ENCODE measurements around the gene DCLRE1B.

The DCLRE1B gene

DNA sequence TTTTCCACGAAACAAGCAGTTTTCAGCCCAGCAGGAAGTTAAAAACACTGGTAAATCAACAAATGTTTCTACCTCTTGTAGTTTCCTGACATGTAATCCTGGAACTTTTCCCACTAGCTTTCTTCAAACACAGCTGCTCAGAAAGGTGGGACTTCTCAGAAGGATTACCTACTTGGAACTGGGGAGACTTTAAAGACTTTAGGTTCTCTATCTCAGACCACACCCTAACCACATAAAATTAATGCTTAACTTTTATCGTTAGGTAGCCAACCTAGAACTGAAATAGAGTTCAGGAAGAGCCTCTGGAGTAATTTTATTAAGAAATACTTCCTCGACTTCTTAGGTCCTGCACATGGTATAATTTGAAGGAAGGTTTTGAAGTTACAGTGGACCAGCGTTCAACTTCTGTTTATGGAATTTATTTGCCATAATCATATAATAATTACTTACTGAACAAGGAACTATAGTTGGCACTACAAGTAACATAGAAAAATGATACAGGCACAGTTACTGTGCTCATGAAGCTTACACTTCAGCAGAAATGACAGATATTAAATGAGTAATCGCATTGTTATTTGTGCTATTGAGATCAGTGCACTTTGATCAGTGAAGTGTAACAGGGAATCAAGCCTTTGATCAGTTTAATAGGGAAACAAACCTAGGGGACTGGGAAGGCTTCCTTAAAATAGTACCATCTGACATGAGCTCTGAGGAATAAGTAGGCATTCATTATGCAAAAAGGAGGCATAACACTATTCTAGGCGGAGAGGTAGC lies 17.5 kb upstream of the DCLRE1B start, which contains the start of gene BCL2L15:
TSS of gene BCL2L15 (minus strand) at position 180 of the 774 bp plus-strand sequence. CDS start 206 bp downstream, outside the sequence.
- DNase-seq = no peak

DNA sequence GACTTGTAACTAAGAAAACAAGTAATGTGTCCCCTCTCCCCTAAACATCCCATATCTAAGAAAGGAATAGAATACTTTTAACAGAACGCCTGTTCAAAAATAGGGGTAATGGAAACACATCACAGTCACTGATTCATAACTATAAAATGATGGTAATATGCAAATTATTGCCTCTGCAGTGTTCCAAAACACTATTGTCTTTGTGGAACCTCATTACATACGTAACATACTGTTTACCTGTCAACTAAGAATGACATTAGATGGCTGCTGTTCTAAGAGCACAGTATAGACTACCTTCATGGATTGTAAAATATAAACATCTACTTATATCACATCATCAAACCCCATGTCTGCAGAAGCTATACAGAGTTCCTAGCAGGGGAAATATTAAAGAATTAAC lies 14.3 kb upstream of the DCLRE1B start:
- no peak for DNase-seq

DNA sequence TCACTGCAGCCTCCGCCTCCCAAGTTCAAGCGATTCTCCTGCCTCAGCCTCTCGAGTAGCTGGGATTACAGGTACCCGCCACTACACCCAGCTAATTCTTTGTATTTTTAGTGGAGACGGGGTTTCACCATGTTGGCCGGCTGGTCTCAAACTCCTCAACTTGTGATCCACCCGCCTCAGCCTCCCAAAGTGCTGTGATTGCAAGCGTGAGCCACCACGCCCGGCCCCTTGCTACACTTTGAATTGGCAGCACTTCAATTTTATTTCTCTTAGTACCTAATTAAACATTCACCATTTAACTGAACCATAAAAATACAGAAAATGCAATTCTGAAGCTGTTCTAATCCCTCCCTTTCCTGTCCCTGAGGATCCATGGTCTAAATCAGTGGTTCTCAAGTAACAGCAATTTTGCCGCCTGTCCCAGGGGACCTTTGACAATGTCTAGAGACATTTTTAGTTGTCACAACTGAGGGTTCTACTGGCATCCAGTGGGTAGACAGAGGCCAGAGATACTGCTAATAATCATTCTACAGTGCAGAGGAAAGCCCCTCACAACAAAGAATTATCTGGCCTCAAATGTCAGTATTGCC lies 13.4 kb upstream of the DCLRE1B start:
- DNase-seq = no peak

DNA sequence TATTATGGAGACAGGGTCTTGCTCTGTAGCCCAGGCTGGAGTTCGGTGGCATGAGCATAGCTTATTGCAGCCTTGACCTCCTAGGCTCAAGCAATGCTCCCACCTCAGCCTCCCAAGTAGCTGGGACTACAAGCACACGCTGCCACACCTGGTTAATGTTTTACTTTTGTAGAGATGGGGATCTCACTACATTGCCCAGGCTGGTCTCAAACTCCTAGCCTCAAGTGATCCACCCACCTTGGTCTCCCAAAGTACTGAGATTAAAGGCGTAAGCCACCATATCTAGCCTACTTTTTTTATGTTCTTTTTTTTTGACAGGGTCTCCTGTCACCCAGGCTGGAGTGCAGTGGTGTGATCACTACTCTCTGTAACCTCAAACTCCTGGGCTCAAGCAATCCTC lies 11.9 kb upstream of the DCLRE1B start:
- no peak for DNase-seq

DNA sequence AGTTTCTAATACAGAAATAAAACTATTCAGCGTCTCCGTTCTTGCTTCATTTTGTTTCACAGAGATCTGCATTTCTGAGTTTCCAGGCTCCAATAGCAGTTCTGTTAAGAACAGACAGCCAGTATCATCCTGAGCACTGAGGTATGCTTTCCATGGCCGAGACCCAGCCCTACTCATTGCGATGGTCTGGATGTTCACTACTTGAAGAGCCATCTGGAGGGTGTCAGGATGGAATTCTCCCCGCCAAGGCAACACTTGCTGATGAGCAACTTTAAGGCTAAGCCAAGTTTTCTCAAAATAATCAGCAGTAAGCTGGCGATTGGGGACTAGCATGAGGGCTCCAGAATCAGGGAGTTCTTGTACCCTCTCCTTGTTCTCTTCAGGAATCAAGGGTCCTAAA lies 10.0 kb upstream of the DCLRE1B start:
- DNase-seq = no peak

DNA sequence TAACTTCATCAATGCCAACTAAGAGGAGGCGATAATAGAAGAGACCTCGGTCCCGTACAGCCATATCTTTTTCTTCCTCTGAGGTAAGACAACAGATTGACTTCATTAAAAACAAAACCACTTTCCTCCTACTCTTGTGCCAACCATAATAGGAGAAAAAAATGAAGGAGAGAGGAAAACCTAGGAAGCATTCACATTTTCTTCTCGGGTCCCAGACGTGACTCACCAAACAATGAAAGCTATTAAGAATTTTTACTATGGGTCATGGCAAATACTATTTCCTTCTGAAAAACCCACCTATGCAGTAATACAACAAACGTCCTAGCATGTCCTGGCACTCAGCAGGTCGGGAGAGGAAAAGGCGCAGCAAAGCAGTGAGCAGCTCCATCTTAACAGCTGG lies 9.2 kb upstream of the DCLRE1B start:
- no peak for DNase-seq

DNA sequence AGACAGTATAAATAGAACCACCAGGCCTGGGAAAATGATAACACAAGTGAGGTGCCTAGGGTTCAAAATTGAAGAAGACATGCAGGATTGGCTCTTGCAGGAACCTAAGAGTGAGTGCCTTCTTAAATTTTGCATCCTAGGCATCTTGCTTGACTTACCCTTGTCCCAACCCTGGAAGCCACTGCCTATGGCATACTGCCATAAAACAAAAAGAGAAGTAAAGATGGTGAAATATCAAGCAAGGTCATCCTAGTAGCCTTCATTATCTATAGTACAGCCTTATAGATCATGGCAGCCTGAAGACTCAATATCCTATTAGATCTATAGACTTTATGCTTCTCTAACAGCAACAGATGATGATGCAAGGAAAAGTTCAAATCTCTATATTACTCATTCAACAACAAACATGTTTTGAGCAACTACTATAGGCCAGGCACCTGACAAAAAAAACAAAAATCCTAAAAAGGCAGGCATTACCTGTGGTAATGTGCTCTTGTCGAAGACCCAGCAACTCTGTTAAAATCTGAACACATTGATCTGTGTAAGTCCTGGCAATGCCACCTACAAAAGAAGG lies 6.8 kb upstream of the DCLRE1B start:
- no peak for DNase-seq

DNA sequence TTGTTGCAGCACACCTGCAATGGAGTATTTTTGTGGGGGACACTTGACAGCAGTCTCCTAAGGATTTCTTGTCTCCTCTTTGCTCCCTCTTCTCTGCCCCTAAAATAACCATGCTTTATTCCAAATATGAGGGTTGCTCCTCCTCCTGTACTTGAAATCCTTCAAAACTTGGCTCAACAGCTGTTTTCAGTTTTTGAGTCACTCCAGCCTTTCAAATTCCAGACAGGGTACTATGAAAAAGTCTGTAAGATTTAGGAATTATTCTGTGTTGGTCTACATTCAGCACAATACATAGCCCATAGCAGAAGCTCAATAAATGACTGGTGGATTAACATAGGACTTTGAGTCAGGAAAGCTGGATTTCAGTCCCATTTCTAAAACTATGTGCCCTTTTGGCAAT lies 6.0 kb upstream of the DCLRE1B start:
- no peak for DNase-seq

DNA sequence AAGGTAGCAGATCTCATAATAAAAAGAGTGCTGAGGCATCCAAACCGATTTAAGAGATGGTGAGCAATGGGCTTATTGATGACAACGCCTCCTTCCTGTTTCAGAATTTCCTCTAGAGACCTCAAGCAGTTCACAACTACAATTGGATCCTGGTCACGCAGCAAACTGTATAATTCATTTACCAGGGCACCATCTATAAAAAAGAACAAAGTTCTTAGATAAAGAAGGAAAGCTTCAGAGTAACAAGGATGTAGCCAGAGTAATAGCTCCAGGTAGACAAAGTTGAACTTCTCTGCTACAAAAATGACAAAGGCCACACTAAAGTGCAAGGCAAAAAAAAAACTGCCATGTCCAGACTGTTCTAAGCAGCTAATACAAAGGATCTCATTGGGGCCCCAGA lies 3.9 kb upstream of the DCLRE1B start:
- peak in 1 of 2 donors; percentile 15 for DNase-seq

DNA sequence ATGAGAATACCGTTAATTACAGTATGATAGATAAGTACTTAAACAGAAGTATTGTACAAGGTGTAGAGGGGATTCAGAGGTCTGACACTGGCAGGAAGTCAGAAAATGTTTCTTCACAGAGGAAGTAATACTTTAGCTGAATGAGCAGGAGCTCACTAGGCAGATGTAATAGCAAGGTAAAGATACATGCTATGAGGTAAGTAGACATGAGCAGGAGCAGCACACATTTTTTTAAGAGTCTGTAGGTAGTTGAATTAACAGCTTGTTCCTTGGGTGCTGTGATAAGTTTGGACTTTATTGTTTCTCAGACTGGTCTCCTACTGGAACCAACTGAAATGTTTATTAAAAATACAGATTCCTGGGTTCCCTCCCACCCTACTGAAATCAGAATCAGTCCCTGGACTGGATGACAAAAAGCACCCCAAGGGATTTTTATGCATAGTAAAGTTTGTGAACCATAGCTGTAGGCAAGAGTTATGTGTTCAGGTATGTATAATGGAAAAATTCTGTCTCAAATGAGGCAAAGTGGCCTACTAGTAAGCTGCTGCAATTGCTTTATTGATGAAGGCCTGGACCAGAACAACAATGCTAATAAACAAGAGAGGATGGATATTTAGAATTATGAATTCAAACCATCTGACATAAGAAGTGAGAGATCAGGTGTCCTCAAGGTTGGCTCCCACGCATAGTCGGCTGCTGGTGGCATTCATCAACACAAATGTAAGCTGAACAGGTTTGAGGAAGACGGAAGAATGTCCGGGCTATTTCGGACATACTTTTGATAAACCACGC lies 1.4 kb upstream of the DCLRE1B start:
- DNase-seq = peak in 1 of 2 donors; percentile 40

DNA sequence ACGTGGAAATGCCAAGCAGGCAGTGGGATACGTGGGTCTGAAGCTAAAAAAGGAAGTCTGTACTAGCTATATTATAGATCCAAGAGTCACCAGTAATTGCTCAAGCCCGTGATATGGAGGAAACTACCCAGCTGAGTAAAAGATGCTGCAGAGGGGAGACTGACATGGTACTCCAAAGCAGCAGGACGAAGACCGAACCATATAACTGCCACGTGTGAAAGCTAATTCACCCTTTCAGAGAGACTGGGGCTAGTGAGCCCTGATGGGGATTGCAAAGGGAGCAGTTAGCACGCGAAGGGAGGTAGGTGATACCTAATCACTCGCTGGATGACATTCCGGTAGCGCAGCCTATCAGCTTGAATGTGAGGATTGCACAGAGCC lies 843 bp upstream of the DCLRE1B start:
- DNase-seq = no peak

DNA sequence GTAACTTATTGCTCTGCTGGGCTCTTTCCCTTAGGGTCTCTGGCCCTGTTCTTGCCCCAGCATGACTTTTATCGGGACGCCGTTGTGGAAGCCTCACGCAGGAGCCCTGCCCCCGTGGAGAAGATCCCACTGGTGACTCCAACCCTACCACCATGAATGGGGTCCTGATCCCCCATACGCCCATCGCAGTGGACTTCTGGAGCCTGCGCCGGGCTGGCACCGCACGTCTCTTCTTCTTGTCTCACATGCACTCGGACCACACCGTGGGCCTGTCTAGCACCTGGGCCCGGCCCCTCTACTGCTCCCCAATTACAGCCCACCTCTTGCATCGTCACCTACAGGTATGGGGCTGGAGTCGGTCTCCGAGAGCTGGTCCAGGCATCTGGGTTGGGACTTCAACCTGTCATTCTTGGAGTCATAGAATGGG lies 322 bp downstream of the DCLRE1B start:
- DNase-seq = peak in 1 of 2 donors; percentile 24

DNA sequence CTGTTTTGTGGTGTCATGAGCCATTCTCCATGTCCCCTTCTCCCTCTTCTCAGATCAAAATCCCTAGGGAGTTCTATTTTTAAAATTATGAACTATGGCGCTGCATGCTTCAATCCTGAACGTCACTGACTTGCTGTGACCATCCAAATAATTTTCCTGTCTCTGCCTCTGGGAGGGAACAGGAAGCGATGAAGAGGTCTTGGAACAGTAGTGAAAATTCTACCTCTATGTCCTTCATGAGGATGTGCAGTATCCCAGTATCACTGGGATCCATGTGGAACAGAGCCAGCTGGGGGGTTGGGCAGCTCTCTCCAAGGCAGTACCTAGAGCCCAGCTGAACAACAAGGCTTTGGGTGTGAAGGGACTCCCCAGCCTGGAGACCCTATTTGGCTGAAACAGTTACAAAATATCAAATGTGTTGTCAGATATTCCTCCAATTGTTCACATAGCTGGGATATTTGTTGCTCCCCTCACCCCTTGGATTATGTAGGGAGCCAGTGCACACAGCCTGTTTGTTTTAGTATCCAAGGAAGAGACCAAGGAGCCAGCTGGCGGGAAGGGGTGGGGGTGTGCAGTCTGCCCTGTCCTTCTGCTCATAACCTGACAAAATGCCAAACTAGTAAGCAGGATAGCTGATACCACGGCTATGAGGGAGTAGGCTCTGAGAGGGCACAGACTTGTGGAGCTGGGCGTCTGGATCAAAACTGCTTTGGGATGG lies 7.6 kb downstream of the DCLRE1B start:
- DNase-seq = no peak

DNA sequence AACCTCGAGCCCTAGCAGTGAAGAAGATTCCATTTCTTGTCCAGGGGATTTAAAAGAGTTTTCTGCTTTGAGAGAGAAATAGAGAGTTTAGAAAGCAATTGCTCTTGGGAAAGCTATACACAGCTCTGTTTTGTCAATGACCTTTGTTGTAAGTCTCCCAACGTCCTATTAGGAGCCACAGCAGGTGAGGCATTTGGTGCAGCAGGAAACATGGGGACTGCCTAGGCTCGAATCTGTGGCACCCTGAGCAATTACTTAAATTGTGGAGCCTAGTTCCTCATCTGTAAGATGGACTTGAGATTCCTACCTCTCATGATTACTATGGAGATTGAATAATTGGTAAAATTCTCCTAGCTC lies 8.2 kb downstream of the DCLRE1B start:
- no peak for DNase-seq

DNA sequence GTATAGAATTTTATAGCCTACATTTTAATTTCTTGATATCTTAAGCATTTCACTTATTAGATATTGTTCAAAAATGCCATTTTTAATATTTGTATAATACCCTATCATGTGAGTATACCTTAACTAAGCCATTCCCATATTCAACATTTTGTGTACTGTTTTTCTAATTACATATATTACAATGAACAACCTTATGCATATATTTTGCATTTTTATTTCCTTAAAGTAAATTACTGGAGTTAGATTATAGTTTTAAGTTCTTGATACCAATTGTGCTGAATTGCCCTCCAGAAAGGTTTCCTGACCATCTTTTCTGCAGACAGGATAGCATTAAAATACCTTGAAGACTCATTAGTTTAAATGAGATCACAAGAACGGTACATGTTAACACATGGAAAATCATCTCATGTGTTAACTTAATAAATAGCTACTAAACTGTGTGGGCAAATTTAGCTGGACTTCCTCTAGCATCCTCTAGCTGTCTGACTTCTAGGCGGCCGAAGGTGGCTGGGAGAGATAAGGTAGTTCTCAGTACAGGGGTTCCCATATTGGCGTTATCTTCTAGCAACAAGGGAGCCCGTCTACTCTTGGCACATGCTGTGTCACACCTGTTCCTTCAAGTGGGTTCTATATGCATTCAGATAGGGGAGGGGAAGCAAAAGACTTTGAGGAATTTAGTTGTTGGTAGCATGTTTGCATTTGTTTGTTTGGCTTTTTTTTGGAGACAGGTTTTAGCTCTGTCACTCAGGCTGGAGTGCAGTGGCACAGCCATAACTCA lies 8.9 kb downstream of the DCLRE1B start:
- DNase-seq = no peak

DNA sequence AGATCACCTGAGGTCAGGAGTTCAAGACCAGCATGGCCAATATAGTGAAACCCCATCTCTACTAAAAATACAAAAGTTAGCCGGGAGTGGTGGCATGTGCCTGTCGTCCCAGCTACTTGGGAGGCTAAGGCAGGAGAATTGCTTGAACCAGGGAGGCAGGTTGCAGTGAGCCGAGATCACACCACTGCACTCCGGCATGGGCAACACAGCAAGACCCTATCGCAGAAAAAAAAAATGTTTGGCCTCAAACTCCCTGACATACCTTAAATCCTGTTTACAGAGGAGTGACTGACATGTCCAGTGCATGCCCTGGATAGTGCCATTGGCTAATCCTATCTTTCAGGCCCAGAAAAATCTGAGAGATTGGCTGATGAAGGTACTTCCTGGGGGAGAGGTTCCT lies 11.8 kb downstream of the DCLRE1B start:
- DNase-seq = no peak

DNA sequence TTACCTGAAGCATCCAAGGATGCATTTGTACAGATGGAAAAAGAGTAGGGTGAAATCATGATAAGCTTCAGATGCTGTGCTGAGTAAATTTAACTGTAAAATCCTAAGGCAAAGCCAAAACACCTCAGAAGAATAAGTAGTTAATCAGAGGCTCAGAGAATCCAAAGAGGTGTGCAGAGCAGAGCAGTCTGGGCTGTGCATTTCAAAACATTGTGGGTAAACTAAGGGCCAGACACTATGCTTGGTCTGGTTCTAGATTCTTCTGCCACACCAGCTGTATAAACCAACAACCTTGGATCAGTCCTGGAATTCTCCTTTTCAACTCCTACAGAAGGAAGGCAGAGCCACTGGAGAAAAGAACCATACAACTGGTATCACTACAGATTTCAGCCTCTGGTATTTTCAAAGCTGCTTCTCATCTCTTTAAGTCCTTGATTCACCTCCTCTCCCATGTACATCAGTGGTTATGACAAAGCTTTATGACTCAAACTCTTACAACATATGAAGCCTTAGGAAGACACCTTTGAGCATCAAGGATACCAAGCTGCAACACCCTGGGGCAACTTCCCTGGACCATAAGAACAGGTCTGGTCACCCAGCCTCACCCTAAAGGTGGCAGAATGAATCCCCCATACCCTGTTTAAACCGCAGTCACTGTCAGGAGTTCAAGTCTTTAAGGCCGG lies 12.4 kb downstream of the DCLRE1B start:
- no peak for DNase-seq

DNA sequence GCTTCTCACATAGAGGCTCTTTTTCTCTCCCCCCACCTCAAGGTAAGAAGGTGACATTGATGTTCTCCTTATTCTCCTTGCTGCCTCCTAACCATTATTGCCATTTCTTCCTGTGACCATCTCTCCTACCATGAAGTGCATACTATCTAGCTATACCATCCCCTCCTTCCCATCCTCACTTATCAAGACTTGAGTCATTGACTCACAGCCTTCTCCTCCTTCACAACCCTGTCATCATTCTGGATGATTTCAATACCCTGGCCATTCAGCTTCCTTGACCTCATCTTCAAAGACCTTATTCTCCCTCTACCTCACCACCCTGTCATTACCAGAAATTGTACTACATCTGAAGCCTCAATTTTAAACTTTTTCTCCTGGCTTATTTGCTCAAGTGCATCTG lies 13.1 kb downstream of the DCLRE1B start:
- DNase-seq = no peak

DNA sequence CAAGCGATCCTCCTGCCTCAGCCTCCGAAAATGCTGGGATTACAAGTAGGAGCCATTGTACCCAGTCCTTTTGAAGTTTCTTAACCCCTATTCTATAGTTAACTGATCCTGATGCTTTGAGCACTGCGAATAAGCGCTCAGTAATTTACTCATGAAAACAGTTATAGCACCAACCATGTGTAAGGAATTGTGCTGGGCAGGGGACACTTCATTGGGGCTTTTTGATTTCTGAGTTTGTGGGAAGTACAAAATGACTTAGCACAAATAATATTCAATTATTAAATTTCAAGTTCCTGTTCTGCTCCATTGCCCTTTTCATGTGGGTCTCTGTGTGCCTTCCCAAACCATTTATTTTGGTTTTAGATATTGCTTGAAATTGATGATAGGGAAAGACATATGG lies 17.8 kb downstream of the DCLRE1B start:
- DNase-seq = no peak

DNA sequence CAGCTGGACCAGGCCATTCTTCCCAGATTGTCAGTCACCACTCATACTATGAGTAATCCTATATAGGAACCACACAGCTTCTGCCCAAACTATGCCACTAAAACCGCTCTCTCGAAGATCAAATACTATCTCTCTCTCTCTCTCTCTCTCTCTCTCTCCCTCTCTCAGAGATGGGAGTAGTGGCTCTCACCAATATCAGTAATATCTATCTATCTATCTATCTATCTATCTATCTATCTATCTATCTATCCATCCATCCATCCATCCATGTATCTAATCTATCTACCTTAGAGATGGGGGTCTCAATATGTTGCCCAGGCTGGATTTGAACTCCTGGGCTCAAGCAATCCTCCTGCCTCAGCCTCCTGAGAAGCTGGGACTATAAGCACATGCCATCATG lies 19.3 kb downstream of the DCLRE1B start:
- no peak for DNase-seq

DNA sequence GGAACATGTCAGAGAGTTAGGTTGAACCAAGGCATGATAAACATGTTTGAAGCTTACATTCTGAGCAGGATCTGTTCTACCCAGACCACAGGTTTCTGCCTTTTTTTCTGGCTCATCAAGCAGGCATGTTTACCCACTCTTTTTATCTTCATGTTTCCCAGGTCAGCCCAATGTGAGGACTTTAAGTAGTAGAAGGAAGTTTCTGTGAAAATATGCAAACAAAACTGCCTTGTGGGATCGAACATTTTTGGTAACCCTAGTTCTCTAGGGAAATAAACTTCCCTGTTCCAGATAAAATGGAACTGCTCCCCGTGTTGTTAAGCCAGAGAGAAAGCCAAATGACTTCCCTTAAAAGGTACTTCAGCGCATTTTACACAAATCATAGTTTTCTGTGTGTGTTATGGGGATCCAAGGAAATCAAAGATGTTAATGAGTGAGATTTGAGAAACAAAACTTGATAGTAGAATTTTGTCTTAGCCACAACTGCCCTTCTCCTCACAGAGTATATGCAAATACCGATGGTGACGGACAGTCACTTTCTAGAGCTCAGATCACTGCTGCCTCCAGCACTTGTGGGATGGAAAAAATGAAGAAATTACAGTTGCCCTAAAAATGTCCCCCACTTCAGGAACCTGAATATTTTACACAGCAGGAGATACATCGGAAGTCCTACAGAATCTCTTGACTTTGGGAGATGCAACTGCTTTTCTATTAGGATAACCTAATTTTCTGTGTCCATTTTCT lies 23.2 kb downstream of the DCLRE1B start:
- DNase-seq = no peak

All from CD4-positive, alpha-beta T cell treated with Interleukin-4 for 1 hour (primary cell).